Measurements from ENCODE around the gene MSN.

DNA sequence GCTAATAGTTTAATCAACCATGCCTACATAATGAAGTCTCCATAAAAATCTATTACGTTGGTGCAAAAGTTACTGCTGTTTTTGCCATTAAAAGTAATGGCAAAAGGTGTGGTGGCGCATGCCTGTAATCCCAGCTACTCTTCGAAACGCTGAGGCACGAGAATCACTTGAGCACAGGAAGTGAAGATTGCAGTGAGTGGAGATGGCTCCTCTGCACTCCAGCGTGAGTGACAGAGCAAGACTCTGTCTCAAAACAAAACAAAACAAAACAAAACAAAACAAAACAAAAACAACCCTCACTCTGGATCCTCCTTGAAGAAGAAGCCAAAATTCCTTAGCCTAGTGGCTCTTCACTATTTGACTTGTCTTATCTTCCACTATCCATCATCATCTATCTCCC, 78.0 kb downstream of the MSN start:
- TF ChIP-seq EZH2phosphoT487 (IDR thresholded peaks at IDR 0.05; ENCODE audit: low read depth, severe bottlenecking, unreplicated experiment) (no peak), EZH2 (IDR thresholded peaks at IDR 0.05; ENCODE audit: borderline replicate concordance) (no peak)
- TF ChIP-seq, protein P1, sequence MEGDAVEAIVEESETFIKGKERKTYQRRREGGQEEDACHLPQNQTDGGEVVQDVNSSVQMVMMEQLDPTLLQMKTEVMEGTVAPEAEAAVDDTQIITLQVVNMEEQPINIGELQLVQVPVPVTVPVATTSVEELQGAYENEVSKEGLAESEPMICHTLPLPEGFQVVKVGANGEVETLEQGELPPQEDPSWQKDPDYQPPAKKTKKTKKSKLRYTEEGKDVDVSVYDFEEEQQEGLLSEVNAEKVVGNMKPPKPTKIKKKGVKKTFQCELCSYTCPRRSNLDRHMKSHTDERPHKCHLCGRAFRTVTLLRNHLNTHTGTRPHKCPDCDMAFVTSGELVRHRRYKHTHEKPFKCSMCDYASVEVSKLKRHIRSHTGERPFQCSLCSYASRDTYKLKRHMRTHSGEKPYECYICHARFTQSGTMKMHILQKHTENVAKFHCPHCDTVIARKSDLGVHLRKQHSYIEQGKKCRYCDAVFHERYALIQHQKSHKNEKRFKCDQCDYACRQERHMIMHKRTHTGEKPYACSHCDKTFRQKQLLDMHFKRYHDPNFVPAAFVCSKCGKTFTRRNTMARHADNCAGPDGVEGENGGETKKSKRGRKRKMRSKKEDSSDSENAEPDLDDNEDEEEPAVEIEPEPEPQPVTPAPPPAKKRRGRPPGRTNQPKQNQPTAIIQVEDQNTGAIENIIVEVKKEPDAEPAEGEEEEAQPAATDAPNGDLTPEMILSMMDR (IDR thresholded peaks at IDR 0.05; ENCODE audit: poor library complexity): no peak
